ENCODE measurements around the gene USP7. TPM values are rescaled to one million over a fixed set of nuclear protein-coding genes. Genes with fewer than 3 reads are reported as not detected.

The USP7 gene
- total RNA-seq, 2 donors from 2014 or later: 60.2 to 84.9 TPM

DNA sequence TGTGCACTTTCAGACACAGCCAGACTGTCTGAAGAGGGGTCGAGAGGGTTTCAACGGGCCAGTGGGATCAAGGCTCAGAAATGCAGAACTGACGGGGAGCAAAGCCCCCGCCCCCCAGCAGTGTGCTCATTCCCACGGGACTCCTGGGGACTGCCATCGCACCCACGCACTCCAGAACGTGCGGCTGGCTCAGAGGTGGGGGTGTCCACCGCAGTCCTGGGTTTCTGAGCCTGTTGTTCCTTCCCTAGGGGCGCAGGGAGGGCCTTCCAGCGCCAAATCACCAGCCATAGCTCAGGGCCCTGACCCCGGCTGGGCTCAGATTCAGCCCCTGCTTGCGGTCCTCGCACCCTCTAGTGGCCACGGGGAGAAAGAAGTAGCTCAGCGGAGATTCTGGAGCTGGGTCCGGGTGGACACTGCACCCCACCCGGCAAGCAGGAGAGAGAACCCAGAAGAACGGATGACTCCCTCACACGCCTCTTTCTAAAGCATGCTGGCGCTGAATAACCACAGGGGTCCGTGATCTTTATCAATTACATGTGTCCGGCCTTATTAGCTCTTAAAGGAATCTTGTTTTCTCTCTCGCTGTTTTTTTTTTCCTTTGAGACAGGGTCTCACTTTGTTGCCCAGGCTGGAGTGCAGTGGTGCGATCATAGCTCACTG lies 45.0 kb upstream of the USP7 start:
- DNase-seq (ENCODE audit: low spot score): peak; percentile 51
- no peaks in the 10 kb centered on the region for H3K27me3 ChIP-seq (replicated peaks; ENCODE audit: insufficient read depth)
- H3K4me1 ChIP-seq (replicated peaks): no peaks in the 10 kb centered on the region
- 9% methylated on average over 26 of the region's 26 CpGs for WGBS
- intact Hi-C loops (cut with DNase I): loop anchor here (5.0 kb wide), 1 partner anchor 441 kb away; no protein-coding TSS in a partner anchor
- no peaks in the 10 kb centered on the region for H3K36me3 ChIP-seq
- TF ChIP-seq, protein P1, sequence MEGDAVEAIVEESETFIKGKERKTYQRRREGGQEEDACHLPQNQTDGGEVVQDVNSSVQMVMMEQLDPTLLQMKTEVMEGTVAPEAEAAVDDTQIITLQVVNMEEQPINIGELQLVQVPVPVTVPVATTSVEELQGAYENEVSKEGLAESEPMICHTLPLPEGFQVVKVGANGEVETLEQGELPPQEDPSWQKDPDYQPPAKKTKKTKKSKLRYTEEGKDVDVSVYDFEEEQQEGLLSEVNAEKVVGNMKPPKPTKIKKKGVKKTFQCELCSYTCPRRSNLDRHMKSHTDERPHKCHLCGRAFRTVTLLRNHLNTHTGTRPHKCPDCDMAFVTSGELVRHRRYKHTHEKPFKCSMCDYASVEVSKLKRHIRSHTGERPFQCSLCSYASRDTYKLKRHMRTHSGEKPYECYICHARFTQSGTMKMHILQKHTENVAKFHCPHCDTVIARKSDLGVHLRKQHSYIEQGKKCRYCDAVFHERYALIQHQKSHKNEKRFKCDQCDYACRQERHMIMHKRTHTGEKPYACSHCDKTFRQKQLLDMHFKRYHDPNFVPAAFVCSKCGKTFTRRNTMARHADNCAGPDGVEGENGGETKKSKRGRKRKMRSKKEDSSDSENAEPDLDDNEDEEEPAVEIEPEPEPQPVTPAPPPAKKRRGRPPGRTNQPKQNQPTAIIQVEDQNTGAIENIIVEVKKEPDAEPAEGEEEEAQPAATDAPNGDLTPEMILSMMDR (IDR thresholded peaks at IDR 0.05): peak; percentile 49 to 72 (median 67)
- TF ChIP-seq POLR2AphosphoS5 (IDR thresholded peaks at IDR 0.05): no peak
- H3K9me3 ChIP-seq: no peaks in the 10 kb centered on the region
- H3K27ac ChIP-seq: no peak overlapping the region
- H3K4me3 ChIP-seq: peak overlapping the region in 1 of 2 donors; percentile 10

DNA sequence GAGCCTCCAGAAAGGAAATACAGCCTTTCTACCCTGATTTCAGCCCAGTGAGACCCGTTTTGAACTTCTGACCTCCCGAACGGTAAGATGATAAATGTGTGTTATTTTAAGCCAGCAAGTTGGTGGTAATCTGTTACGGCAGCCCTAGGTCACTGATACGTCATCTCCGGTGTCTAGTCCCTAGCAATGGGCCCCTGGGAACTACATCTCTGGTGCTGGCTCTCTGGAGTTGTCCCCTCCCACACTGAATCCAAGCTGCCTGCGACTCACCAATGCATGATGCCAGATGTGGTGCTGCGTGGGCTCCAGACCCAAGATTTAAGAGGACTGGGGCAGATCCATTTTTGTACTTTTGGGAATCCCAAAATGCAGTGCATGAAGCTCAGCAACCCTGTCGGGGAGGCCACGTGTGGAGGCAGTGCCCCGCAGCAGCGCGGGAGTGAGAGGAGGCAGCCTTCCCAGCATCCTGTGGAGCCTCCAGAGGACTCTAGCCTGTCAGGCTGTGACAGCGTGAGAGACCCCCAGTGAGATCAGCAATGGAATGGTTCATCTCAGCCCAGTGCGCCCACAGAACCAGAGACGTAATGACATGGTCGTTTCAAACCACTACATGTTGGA lies 43.6 kb upstream of the USP7 start:
- no peaks in the 10 kb centered on the region for H3K4me1 ChIP-seq (replicated peaks)
- DNase-seq (ENCODE audit: low spot score): no peak
- no peaks in the 10 kb centered on the region for H3K9me3 ChIP-seq
- H3K4me3 ChIP-seq: no peak overlapping the region
- no peaks in the 10 kb centered on the region for H3K36me3 ChIP-seq
- intact Hi-C loops (cut with DNase I): loop anchor here (5.0 kb wide), 1 partner anchor 440 kb away; no protein-coding TSS in a partner anchor
- H3K27ac ChIP-seq: no peak overlapping the region
- TF ChIP-seq, protein P1 (IDR thresholded peaks at IDR 0.05): no peak
- TF ChIP-seq POLR2AphosphoS5 (IDR thresholded peaks at IDR 0.05): no peak
- TF ChIP-seq POLR2A (IDR thresholded peaks at IDR 0.05): no peak
- WGBS: 85% methylated on average over 17 of the region's 17 CpGs
- no peaks in the 10 kb centered on the region for H3K27me3 ChIP-seq (replicated peaks; ENCODE audit: insufficient read depth)

DNA sequence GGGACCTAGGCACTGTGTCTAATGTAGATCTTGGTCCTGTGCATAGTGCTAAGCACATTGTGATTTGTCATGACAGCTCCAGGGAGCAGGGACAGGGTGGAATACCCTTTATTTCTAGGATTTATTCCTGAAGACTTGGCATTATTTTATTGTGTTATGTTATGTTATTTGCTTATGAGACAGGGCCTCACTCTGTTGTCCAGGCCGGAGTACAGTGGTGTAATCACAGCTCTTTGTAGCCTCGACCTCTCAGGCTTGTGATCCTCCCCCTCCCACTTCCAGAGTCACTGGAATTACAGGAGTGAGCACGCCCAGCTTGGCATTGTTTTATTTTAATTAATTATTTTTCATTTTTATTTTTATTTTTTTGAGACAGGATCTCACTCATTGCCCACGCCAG lies 40.5 kb upstream of the USP7 start:
- no peak overlapping the region for H3K4me3 ChIP-seq
- H3K27ac ChIP-seq: no peak overlapping the region
- no peak for DNase-seq (ENCODE audit: low spot score)
- H3K4me1 ChIP-seq (replicated peaks): no peaks in the 10 kb centered on the region
- WGBS: 71% methylated on average over 4 of the region's 4 CpGs
- intact Hi-C loops (cut with DNase I): no loop called here
- H3K36me3 ChIP-seq: no peaks in the 10 kb centered on the region
- TF ChIP-seq, protein P1 (IDR thresholded peaks at IDR 0.05): no peak
- no peak for TF ChIP-seq POLR2AphosphoS5 (IDR thresholded peaks at IDR 0.05)
- no peak for TF ChIP-seq POLR2A (IDR thresholded peaks at IDR 0.05)
- no peaks in the 10 kb centered on the region for H3K9me3 ChIP-seq
- H3K27me3 ChIP-seq (replicated peaks; ENCODE audit: insufficient read depth): no peaks in the 10 kb centered on the region

DNA sequence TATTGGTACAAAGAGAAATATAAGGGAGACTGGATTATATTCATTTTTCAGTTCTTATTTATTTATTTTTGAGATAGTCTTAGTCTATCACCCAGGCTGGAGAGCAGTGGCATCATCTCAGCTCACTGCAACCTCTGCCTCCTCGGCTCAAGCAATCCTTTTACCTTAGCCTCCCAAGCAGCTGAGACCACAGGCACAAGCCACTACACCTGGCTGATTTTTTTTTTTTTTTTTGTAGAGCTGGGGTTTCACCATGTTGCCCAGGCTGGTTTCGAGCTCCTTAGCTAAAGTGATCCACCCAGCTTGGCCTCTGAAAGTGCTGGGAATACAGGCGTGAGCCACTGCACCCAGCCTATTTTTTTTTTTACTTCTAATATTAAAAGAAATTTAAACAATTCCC lies 40.1 kb upstream of the USP7 start:
- Histone ChIP-seq H3K36me3 (no peaks in the 10 kb centered on the region), H3K9me3 (no peaks in the 10 kb centered on the region), H3K27me3 (replicated peaks; ENCODE audit: insufficient read depth) (no peaks in the 10 kb centered on the region), H3K4me3 (no peak overlapping the region), H3K27ac (no peak overlapping the region), H3K4me1 (replicated peaks) (no peaks in the 10 kb centered on the region)
- 78% methylated on average over 3 of the region's 3 CpGs for WGBS
- TF ChIP-seq POLR2AphosphoS5 (IDR thresholded peaks at IDR 0.05) (no peak), POLR2A (IDR thresholded peaks at IDR 0.05) (no peak)
- TF ChIP-seq, protein P1 (IDR thresholded peaks at IDR 0.05): no peak
- intact Hi-C loops (cut with DNase I): no loop called here
- DNase-seq (ENCODE audit: low spot score): no peak

DNA sequence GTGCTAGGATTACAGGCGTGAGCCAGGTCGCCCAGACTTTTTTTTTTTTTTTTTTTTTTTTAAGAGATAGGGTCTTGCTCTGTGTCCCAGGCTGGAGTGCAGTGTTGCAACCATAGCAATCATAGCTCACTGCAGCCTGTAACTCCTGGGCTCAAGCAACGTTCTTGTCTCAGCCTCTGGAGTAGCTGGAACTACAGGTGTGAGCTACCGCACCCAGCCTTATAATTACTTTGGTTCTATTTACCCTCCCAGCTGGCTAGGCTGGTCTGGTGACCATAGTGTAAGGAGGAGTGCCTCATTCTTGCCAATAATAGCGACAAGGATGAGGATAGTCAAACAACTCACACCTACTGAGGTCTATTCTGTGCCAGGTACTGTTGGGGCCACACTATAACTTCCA lies 39.6 kb upstream of the USP7 start:
- DNase-seq (ENCODE audit: low spot score): peak; percentile 78
- Histone ChIP-seq H3K27ac (peak overlapping the region in 1 of 2 donors; percentile 11), H3K4me3 (no peak overlapping the region), H3K4me1 (replicated peaks) (no peaks in the 10 kb centered on the region), H3K27me3 (replicated peaks; ENCODE audit: insufficient read depth) (no peaks in the 10 kb centered on the region), H3K9me3 (no peaks in the 10 kb centered on the region), H3K36me3 (no peaks in the 10 kb centered on the region)
- intact Hi-C loops (cut with DNase I): no loop called here
- 64% methylated on average over 5 of the region's 5 CpGs for WGBS
- TF ChIP-seq, protein P1 (IDR thresholded peaks at IDR 0.05): no peak
- TF ChIP-seq POLR2AphosphoS5 (IDR thresholded peaks at IDR 0.05): peak; percentile 89

All from prostate gland (tissue), 2 donors.